Liver (tissue), 2 donors: ENCODE measurements around the gene ALK.

Experiments
- GABPA ChIP-seq, 2 donors: IDR thresholded peaks in 1 of 2; conservative IDR thresholded peaks in 1 of 2; 2 replicates each; pipeline ENCODE4 v1.6.1; 2016; ENCODE audit warnings: antibody characterized with exemption in 2 of 2, mild to moderate bottlenecking in 1 of 2, moderate library complexity in 1 of 2
- JUND ChIP-seq, 2 donors: IDR thresholded peaks; 2 replicates each; pipeline ENCODE4 v1.6.1; 2016; ENCODE audit warnings: antibody characterized with exemption in 2 of 2
- YY1 ChIP-seq: IDR thresholded peaks from 2 replicates; pipeline ENCODE4 v1.6.1; 2016; ENCODE audit warnings: antibody characterized with exemption, mild to moderate bottlenecking
- donor health status: healthy.

- TF ChIP-seq GABPA (IDR thresholded peaks at IDR 0.05 in 1 of 2, conservative IDR thresholded peaks at IDR 0.05 in 1 of 2): no peak
- no peak for TF ChIP-seq YY1
- no peak for TF ChIP-seq JUND (IDR thresholded peaks at IDR 0.05)
Measured at GRCh38 chr2:29761278-29761677, 160.1 kb downstream of the ALK start.
